ENCODE results near the gene CD38. TPM values are rescaled to one million over a fixed set of nuclear protein-coding genes. Genes with fewer than 3 reads are reported as not detected.

Gene CD38
- total RNA-seq, 3 donors from 2014 or later: 2.0 to 47.2 (median 2.6) TPM

DNA sequence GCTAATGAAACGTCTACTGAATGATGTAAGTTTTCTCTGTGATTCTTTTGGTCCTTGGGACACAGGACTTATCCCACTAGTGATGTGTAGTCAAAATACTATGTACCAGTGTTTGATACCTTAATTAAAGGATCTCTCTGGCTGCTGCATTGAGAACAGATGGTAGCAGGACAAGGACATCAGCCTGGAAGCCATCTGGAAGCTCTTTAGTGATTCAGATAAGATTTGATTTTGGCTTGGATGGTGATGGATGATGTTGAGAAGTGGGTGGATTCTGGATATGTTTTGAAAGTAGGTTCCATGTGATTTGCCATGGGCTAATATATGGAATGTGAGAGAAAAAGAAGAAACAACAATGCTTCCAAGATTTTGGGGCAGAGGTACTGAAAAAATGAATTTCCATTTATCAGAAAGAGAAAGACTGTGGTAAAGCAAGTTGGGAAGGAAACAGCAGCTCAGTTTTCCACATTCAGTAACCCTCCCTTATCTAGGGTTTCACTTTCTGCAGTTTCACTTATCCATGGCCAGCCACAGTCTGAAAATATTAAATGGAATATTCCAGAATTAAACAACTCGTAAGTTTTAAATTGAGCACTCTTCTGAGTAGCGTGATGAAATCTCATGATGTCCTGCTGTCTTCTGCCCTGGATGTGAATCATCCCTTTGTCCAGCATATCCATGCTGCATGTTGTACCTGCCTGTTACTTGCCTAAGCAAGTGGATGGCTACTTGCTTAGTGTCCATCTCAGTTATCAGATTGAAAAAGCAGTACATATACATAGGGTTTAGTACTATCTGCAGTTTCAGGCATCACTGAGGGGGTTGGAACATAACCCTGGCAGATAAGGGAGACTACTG, 15.6 kb downstream of the CD38 start:
- intact Hi-C loops (cut with DNase I; ENCODE audit: low total_unique reads): no loop called here
- H3K36me3 ChIP-seq: no peaks in the 10 kb centered on the region
- no peak for DNase-seq (ENCODE audit: low spot score in 2 of 2)

DNA sequence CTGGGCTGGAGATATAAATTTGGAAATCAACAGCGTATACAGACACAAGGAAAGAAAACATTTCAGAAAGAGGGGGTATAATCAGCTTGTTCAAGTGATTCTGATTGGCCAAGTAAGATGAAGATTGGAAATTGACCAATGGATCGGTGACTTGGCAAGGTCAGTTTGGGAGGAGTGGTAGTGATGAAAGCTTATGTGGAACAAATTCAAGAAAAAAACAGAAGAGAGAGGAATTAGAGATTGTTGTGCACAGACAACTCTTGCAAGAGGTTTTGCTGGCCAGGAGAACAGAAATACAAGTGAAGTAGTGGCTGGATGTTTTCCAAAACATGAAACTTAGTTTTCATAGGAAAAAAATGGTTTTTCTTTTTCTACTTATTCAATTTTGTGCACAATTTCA, 16.3 kb downstream of the CD38 start:
- intact Hi-C loops (cut with DNase I; ENCODE audit: low total_unique reads): no loop called here
- no peaks in the 10 kb centered on the region for H3K4me1 ChIP-seq

More for the DNA sequence above, 15.6 kb downstream of the CD38 start:
- H3K4me1 ChIP-seq: no peaks in the 10 kb centered on the region
- no peaks in the 10 kb centered on the region for H3K27me3 ChIP-seq
- no peak overlapping the region for H3K27ac ChIP-seq
- no peaks in the 10 kb centered on the region for H3K9me3 ChIP-seq
- no peak overlapping the region for H3K4me3 ChIP-seq
- TF ChIP-seq, protein P1, sequence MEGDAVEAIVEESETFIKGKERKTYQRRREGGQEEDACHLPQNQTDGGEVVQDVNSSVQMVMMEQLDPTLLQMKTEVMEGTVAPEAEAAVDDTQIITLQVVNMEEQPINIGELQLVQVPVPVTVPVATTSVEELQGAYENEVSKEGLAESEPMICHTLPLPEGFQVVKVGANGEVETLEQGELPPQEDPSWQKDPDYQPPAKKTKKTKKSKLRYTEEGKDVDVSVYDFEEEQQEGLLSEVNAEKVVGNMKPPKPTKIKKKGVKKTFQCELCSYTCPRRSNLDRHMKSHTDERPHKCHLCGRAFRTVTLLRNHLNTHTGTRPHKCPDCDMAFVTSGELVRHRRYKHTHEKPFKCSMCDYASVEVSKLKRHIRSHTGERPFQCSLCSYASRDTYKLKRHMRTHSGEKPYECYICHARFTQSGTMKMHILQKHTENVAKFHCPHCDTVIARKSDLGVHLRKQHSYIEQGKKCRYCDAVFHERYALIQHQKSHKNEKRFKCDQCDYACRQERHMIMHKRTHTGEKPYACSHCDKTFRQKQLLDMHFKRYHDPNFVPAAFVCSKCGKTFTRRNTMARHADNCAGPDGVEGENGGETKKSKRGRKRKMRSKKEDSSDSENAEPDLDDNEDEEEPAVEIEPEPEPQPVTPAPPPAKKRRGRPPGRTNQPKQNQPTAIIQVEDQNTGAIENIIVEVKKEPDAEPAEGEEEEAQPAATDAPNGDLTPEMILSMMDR (IDR thresholded peaks at IDR 0.05): no peak
- TF ChIP-seq POLR2A (IDR thresholded peaks at IDR 0.05): no peak
- TF ChIP-seq POLR2AphosphoS5 (IDR thresholded peaks at IDR 0.05): no peak

DNA sequence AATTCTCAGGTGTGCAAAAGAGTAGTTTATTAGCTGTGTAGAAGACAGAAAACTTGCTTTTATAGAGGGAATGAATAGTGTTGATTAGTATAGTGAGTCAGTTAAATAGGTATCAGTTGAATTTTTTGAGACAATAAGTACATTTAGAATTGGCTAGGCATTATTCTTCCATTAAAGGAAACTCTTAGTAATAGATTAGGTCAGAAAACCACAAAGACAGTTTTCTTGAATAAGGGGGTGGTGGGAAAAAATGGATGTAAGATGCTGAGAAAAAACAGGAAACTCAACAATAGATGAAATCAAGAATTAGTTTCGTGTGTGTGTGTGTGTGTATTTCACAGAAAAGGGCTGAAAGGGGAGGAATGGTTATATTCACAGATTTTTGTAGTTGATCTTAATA, 16.8 kb downstream of the CD38 start:
- Histone ChIP-seq H3K4me1 (no peaks in the 10 kb centered on the region), H3K4me3 (no peak overlapping the region), H3K27ac (no peak overlapping the region), H3K9me3 (no peaks in the 10 kb centered on the region), H3K27me3 (no peaks in the 10 kb centered on the region), H3K36me3 (no peaks in the 10 kb centered on the region)
- TF ChIP-seq, protein P1 (IDR thresholded peaks at IDR 0.05): no peak
- TF ChIP-seq POLR2A (IDR thresholded peaks at IDR 0.05) (no peak), POLR2AphosphoS5 (IDR thresholded peaks at IDR 0.05) (no peak)
- no peak for DNase-seq (ENCODE audit: low spot score in 2 of 2)
- intact Hi-C loops (cut with DNase I; ENCODE audit: low total_unique reads): no loop called here

More for the DNA sequence above, 16.3 kb downstream of the CD38 start:
- Histone ChIP-seq H3K27me3 (no peaks in the 10 kb centered on the region), H3K9me3 (no peaks in the 10 kb centered on the region), H3K4me3 (no peak overlapping the region), H3K27ac (no peak overlapping the region), H3K36me3 (no peaks in the 10 kb centered on the region)
- no peak for TF ChIP-seq POLR2AphosphoS5 (IDR thresholded peaks at IDR 0.05)
- TF ChIP-seq, protein P1 (IDR thresholded peaks at IDR 0.05): no peak
- no peak for TF ChIP-seq POLR2A (IDR thresholded peaks at IDR 0.05)
- DNase-seq (ENCODE audit: low spot score in 2 of 2): no peak

DNA sequence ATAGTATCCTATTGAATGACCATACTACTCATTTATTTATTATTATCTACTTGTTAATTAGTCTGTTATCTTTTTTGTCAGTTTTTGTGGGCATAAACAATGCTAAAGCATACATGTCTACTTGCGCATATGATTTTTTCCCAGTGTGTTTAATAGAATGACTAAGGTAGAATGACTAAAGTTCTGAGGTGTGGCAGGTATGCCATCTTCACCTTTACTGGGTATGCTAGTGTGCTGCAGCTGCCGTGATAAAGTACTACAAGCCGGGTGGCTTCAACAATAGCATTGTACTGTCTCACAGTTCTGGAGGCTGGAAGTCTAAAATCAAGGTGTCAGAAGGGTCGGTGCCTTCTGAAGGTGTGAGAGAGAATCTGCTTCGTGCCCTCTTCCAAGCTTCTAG, 19.2 kb downstream of the CD38 start:
- no peak overlapping the region for H3K27ac ChIP-seq
- intact Hi-C loops (cut with DNase I; ENCODE audit: low total_unique reads): no loop called here
- no peaks in the 10 kb centered on the region for H3K36me3 ChIP-seq
- H3K9me3 ChIP-seq: no peaks in the 10 kb centered on the region
- TF ChIP-seq POLR2AphosphoS5 (IDR thresholded peaks at IDR 0.05): no peak
- no peak for TF ChIP-seq POLR2A (IDR thresholded peaks at IDR 0.05)
- TF ChIP-seq, protein P1 (IDR thresholded peaks at IDR 0.05): no peak
- no peaks in the 10 kb centered on the region for H3K27me3 ChIP-seq
- H3K4me1 ChIP-seq: no peaks in the 10 kb centered on the region
- no peak for DNase-seq (ENCODE audit: low spot score in 2 of 2)
- H3K4me3 ChIP-seq: no peak overlapping the region

DNA sequence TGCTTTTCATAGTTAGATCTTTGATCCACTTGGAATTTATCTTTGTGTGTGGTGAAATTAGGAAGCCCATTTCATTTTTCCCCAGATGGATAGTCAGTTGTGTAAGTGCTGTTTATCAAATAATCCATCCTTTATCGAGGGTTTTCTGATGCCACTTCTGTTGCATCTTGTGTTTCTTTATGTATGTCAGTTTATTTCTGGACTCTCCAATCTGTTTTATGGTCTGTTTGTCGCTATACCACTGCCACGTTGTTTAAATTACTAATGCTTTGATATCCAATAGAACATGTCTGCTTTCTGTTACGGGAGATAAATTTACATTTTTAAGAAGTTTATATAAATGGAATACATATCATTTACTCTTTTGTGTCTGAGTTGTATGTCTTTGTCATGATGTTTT, 21.0 kb downstream of the CD38 start:
- no peaks in the 10 kb centered on the region for H3K36me3 ChIP-seq
- intact Hi-C loops (cut with DNase I; ENCODE audit: low total_unique reads): no loop called here

More for the DNA sequence above, 21.0 kb downstream of the CD38 start:
- no peak for TF ChIP-seq POLR2A (IDR thresholded peaks at IDR 0.05)
- TF ChIP-seq, protein P1 (IDR thresholded peaks at IDR 0.05): no peak
- TF ChIP-seq POLR2AphosphoS5 (IDR thresholded peaks at IDR 0.05): no peak
- H3K27me3 ChIP-seq: no peaks in the 10 kb centered on the region
- no peak overlapping the region for H3K27ac ChIP-seq
- H3K9me3 ChIP-seq: no peaks in the 10 kb centered on the region
- no peak overlapping the region for H3K4me3 ChIP-seq
- no peak for DNase-seq (ENCODE audit: low spot score in 2 of 2)
- no peaks in the 10 kb centered on the region for H3K4me1 ChIP-seq
